Breast epithelium (tissue), 3 donors: Measurements from ENCODE around the gene CWC27.

Source experiments
- POLR2A ChIP-seq: fragments of 450-650 bp; IDR thresholded peaks from one replicate; pipeline ENCODE4 v1.6.1; 2016; ENCODE audit warnings: antibody characterized with exemption, mild to moderate bottlenecking, moderate library complexity
- TF ChIP-seq, protein P1 (sequence below), 3 donors: fragments of 450-650 bp; IDR thresholded peaks; one replicate each; pipeline ENCODE4 v1.5.1; 2016 to 2017; ENCODE audit warnings: antibody characterized with exemption in 3 of 3, mild to moderate bottlenecking in 3 of 3, moderate library complexity in 3 of 3

DNA sequence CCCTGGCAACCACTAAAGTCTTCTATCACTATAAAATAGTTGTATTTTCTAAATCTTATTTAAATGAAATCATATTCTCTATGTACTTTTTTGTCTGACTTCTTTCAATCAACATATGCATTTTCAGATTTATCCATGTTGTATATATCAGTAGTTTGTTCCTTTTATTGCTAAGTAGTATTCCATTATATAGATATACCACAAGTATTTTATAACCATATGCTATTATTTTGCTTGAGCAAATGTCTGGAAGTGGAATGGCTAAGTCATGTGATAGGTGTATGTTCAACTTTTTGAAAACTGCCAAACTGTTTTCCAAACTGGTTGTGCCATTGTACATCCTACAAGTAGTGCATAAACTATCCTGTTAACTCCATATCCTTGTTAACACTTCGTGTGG lies 131.1 kb downstream of the CWC27 start:
- TF ChIP-seq, protein P1, sequence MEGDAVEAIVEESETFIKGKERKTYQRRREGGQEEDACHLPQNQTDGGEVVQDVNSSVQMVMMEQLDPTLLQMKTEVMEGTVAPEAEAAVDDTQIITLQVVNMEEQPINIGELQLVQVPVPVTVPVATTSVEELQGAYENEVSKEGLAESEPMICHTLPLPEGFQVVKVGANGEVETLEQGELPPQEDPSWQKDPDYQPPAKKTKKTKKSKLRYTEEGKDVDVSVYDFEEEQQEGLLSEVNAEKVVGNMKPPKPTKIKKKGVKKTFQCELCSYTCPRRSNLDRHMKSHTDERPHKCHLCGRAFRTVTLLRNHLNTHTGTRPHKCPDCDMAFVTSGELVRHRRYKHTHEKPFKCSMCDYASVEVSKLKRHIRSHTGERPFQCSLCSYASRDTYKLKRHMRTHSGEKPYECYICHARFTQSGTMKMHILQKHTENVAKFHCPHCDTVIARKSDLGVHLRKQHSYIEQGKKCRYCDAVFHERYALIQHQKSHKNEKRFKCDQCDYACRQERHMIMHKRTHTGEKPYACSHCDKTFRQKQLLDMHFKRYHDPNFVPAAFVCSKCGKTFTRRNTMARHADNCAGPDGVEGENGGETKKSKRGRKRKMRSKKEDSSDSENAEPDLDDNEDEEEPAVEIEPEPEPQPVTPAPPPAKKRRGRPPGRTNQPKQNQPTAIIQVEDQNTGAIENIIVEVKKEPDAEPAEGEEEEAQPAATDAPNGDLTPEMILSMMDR (IDR thresholded peaks at IDR 0.05) = no peak
- TF ChIP-seq POLR2A = no peak
